LNCAP (cell line): ENCODE results near the gene GPR18.

Experiments
- CTCF ChIP-seq: fragments of 450-650 bp; IDR thresholded peaks from 2 replicates; pipeline ENCODE4 v1.5.1; 2017; ENCODE audit warnings: mild to moderate bottlenecking

The GPR18 gene

GRCh38 chr13:99256283-99256682 is 1.9 kb downstream of the GPR18 start:
- no peak for TF ChIP-seq CTCF

GRCh38 chr13:99255271-99255670 is 2.9 kb downstream of the GPR18 start:
- no peak for TF ChIP-seq CTCF

GRCh38 chr13:99254830-99255229 is 3.3 kb downstream of the GPR18 start:
- TF ChIP-seq CTCF = no peak

- no peak for TF ChIP-seq CTCF
These were observed 6.3 kb downstream of the GPR18 start for GRCh38 chr13:99251921-99252320.

GRCh38 chr13:99250982-99251825 is 7.0 kb downstream of the GPR18 start:
- no peak for TF ChIP-seq CTCF

- TF ChIP-seq CTCF = no peak
These were observed 12.1 kb downstream of the GPR18 start for GRCh38 chr13:99246100-99246499.

- TF ChIP-seq CTCF = no peak
These were observed 20.1 kb downstream of the GPR18 start for GRCh38 chr13:99237981-99238662.
